Measurements from ENCODE around the gene ZNF628. TPM values are rescaled to one million over a fixed set of nuclear protein-coding genes. Genes with fewer than 3 reads are reported as not detected.

ZNF628 gene
- total RNA-seq: 10 to 100 TPM in 1 of 2 donors, 1 to 10 TPM in 1; 8.0 to 12.3 TPM

GRCh38 chr19:55476100-55476775 is at the start of gene ZNF628:
Gene ZNF628, plus strand, starts transcription at chr19:55476617. Its CDS starts 3,294 bp downstream, at chr19:55479911.
- peak; percentile 96 to 97 for ATAC-seq
- Mint-ChIP-seq H3K27me3 (no peaks in the 10 kb centered on the region), H3K36me3 (no peaks in the 10 kb centered on the region), H3K4me1 (ENCODE audit: low read depth in 2 of 2) (peaks cover 23 to 31% of the 10 kb centered on the region in 2 donors), H3K4me3 (peak within 1 kb of the TSS; percentile 95), H3K9me3 (no peaks in the 10 kb centered on the region), H3K27ac (peak within 1 kb of the TSS; percentile 75 to 88)
- DNase-seq (ENCODE audit: low spot score): peak; percentile 98

- peaks cover 14 to 24% of the 10 kb centered on the region in 2 donors for H3K27me3 Mint-ChIP-seq
- no peak overlapping the region for H3K27ac Mint-ChIP-seq
- ATAC-seq: no peak
- no peaks in the 10 kb centered on the region for H3K36me3 Mint-ChIP-seq
- H3K4me1 Mint-ChIP-seq (ENCODE audit: low read depth in 2 of 2): peaks cover 0 to 2% of the 10 kb centered on the region in 2 donors
- H3K4me3 Mint-ChIP-seq: no peak overlapping the region
- no peak for DNase-seq (ENCODE audit: low spot score)
- H3K9me3 Mint-ChIP-seq: no peaks in the 10 kb centered on the region
These were observed 45.2 kb upstream of the ZNF628 start for GRCh38 chr19:55431183-55431582.

DNA sequence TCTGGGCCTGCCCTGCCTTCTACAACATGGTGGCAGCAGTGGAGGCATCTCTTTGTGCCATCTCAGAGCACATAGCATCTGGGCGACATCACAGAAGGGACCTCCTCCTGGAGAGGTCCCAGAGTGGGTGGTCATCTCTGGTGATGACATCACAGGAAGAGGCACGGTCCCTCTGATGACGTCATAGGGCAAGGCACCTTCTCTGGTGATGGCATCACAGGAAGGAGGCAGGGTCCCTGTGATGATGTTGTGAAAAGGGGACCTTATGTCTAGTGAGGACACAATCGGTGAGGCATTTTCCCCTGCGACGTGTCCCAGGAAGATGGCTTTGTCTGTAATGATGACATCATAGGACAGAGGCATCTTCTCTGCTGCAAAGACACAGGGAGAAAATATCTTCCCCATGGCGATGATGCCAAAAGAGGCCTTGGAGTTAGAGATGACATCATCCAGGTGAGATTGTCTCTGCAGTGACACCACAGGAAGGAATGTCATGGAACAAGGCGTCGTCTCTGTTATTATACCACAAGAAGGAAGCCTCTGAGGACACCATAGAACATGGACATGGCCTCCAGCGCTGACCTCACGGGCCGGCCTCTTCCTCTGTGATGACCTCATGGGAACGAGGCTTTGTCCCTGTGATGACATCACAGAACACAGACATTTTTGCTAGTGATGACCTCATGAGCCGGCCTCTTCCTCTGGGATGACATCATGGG is 44.0 kb upstream of the ZNF628 start:
- ATAC-seq: no peak
- peaks cover 0 to 2% of the 10 kb centered on the region in 2 donors for H3K4me1 Mint-ChIP-seq (ENCODE audit: low read depth in 2 of 2)
- no peaks in the 10 kb centered on the region for H3K36me3 Mint-ChIP-seq
- H3K27ac Mint-ChIP-seq: no peak overlapping the region
- H3K4me3 Mint-ChIP-seq: no peak overlapping the region
- H3K9me3 Mint-ChIP-seq: no peaks in the 10 kb centered on the region
- peaks cover 18 to 31% of the 10 kb centered on the region in 2 donors for H3K27me3 Mint-ChIP-seq
- no peak for DNase-seq (ENCODE audit: low spot score)

DNA sequence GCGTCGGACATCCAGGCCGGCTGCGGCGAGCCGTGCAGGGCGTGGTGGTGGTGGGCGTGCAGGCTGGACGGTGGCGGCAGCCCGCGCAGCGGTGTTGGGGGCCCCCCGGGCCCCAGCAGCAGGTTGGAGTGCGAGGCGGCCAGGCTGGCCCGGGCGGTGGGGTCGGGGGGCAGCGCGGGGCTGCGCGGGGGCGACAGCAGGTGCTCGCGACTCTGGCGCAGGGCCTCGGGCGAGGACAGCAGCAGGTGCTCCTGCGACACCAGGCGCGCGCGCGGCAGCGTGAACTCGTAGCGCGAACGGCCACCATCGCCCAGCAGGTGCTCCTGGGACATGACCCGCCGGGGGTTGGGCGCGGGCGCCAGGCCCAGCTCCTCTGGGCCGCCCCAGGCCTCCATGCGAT is 43.1 kb upstream of the ZNF628 start:
- ATAC-seq (no peak), DNase-seq (ENCODE audit: low spot score) (no peak)
- H3K36me3 Mint-ChIP-seq: no peaks in the 10 kb centered on the region
- peaks cover 0 to 2% of the 10 kb centered on the region in 2 donors for H3K4me1 Mint-ChIP-seq (ENCODE audit: low read depth in 2 of 2)
- no peaks in the 10 kb centered on the region for H3K9me3 Mint-ChIP-seq
- H3K4me3 Mint-ChIP-seq: no peak overlapping the region
- H3K27me3 Mint-ChIP-seq: peaks cover 20 to 32% of the 10 kb centered on the region in 2 donors
- H3K27ac Mint-ChIP-seq: no peak overlapping the region

GRCh38 chr19:55434356-55434919 is 42.0 kb upstream of the ZNF628 start:
- Mint-ChIP-seq H3K27me3 (peaks cover 28 to 35% of the 10 kb centered on the region in 2 donors), H3K36me3 (no peaks in the 10 kb centered on the region), H3K9me3 (no peaks in the 10 kb centered on the region), H3K4me1 (ENCODE audit: low read depth in 2 of 2) (peaks cover 0 to 2% of the 10 kb centered on the region in 2 donors), H3K27ac (no peak overlapping the region), H3K4me3 (no peak overlapping the region)
- DNase-seq (ENCODE audit: low spot score): no peak
- peak in 1 of 2 donors; percentile 6 for ATAC-seq

- no peaks in the 10 kb centered on the region for H3K36me3 Mint-ChIP-seq
- no peaks in the 10 kb centered on the region for H3K9me3 Mint-ChIP-seq
- H3K27ac Mint-ChIP-seq: no peak overlapping the region
- ATAC-seq (no peak), DNase-seq (ENCODE audit: low spot score) (no peak)
- no peak overlapping the region for H3K4me3 Mint-ChIP-seq
- peaks cover 0 to 3% of the 10 kb centered on the region in 2 donors for H3K4me1 Mint-ChIP-seq (ENCODE audit: low read depth in 2 of 2)
- peaks cover 33 to 41% of the 10 kb centered on the region in 2 donors for H3K27me3 Mint-ChIP-seq
These were observed 41.4 kb upstream of the ZNF628 start for GRCh38 chr19:55435020-55435419.

DNA sequence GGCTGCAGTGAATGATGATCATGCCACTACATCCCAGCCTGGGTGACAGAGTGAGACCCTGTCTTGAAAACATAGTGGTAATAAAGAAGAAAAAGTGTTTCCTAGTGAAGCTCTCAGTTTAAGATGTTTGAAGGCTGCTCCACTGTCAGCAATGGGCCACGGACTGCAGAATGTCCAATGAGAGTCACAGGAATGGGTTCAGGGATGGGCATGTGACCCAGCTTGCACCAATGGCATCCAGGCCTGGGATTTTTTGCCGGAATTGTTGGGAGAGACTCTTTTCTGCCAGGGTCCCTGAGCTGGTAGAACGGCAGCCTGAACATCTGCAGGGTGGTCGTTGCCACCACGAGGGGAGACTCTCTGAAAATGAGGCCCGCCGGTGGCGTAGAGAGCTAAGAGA is 39.6 kb upstream of the ZNF628 start:
- no peak overlapping the region for H3K27ac Mint-ChIP-seq
- peaks cover 11 to 14% of the 10 kb centered on the region in 2 donors for H3K4me1 Mint-ChIP-seq (ENCODE audit: low read depth in 2 of 2)
- ATAC-seq (no peak), DNase-seq (ENCODE audit: low spot score) (no peak)
- H3K27me3 Mint-ChIP-seq: peaks cover 39 to 48% of the 10 kb centered on the region in 2 donors
- no peak overlapping the region for H3K4me3 Mint-ChIP-seq
- no peaks in the 10 kb centered on the region for H3K9me3 Mint-ChIP-seq
- H3K36me3 Mint-ChIP-seq: peaks cover 8% of the 10 kb centered on the region

DNA sequence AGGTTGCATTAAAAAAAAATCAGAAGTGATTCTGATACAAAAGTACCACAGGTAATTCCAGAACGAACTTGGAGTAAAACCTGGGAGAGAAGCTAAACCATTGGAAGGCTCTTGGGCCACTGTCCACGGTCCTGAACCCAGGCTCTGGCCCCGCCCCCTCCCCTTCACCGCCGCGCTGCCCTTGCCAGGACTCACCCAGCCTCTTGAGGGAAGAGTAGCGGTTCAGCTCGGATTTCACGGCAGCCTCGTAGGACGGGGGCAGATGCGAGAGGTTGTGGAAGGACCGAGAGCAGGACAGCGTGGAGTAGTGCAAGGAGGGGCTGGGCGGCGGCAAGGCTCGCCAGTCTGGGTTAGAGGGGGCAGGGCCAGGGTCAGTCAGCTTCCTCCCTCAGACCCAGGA is 39.0 kb upstream of the ZNF628 start:
- H3K4me3 Mint-ChIP-seq: no peak overlapping the region
- no peak overlapping the region for H3K27ac Mint-ChIP-seq
- ATAC-seq (peak in 1 of 2 donors; percentile 54), DNase-seq (ENCODE audit: low spot score) (no peak)
- H3K4me1 Mint-ChIP-seq (ENCODE audit: low read depth in 2 of 2): peaks cover 11 to 12% of the 10 kb centered on the region in 2 donors
- peaks cover 35 to 43% of the 10 kb centered on the region in 2 donors for H3K27me3 Mint-ChIP-seq
- H3K36me3 Mint-ChIP-seq: peaks cover 8% of the 10 kb centered on the region
- no peaks in the 10 kb centered on the region for H3K9me3 Mint-ChIP-seq

- peaks cover 8% of the 10 kb centered on the region for H3K36me3 Mint-ChIP-seq
- ATAC-seq (no peak), DNase-seq (ENCODE audit: low spot score) (no peak)
- peaks cover 47 to 54% of the 10 kb centered on the region in 2 donors for H3K27me3 Mint-ChIP-seq
- H3K27ac Mint-ChIP-seq: no peak overlapping the region
- H3K4me1 Mint-ChIP-seq (ENCODE audit: low read depth in 2 of 2): peaks cover 11 to 17% of the 10 kb centered on the region in 2 donors
- H3K4me3 Mint-ChIP-seq: no peak overlapping the region
- H3K9me3 Mint-ChIP-seq: no peaks in the 10 kb centered on the region
These were observed 37.4 kb upstream of the ZNF628 start for GRCh38 chr19:55439052-55439451.

- Mint-ChIP-seq H3K4me3 (peak overlapping the region; percentile 50), H3K27me3 (peaks cover 55 to 65% of the 10 kb centered on the region in 2 donors), H3K36me3 (peaks cover 8% of the 10 kb centered on the region), H3K9me3 (no peaks in the 10 kb centered on the region), H3K27ac (peak overlapping the region in 1 of 2 donors; percentile 11), H3K4me1 (ENCODE audit: low read depth in 2 of 2) (peaks cover 11 to 17% of the 10 kb centered on the region in 2 donors)
- no peak for DNase-seq (ENCODE audit: low spot score)
- ATAC-seq: peak; percentile 46 to 69
These were observed 35.9 kb upstream of the ZNF628 start for GRCh38 chr19:55440411-55441105.

DNA sequence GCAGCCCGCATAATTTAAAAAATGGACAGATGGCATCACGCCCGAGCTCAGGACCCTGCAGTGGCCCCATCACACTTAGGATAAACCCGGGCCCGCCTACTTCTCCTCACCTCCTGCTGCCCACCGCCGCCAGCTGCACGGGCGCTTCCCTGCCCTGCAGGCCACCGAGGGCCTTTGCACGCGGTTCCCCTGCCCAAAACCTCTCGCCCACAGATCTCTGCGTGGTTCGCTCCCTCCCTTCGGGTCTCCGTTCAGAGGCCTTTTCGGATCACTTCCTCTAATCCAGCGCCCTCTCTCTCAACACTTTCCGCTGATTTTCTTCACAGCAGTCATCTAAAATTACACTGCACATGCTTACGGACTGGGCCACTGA is 35.1 kb upstream of the ZNF628 start:
- Mint-ChIP-seq H3K4me3 (peak overlapping the region; percentile 50), H3K4me1 (ENCODE audit: low read depth in 2 of 2) (peaks cover 11 to 17% of the 10 kb centered on the region in 2 donors), H3K27ac (no peak overlapping the region), H3K36me3 (peaks cover 8% of the 10 kb centered on the region), H3K27me3 (peaks cover 58 to 65% of the 10 kb centered on the region in 2 donors), H3K9me3 (no peaks in the 10 kb centered on the region)
- ATAC-seq: no peak
- DNase-seq (ENCODE audit: low spot score): no peak

DNA sequence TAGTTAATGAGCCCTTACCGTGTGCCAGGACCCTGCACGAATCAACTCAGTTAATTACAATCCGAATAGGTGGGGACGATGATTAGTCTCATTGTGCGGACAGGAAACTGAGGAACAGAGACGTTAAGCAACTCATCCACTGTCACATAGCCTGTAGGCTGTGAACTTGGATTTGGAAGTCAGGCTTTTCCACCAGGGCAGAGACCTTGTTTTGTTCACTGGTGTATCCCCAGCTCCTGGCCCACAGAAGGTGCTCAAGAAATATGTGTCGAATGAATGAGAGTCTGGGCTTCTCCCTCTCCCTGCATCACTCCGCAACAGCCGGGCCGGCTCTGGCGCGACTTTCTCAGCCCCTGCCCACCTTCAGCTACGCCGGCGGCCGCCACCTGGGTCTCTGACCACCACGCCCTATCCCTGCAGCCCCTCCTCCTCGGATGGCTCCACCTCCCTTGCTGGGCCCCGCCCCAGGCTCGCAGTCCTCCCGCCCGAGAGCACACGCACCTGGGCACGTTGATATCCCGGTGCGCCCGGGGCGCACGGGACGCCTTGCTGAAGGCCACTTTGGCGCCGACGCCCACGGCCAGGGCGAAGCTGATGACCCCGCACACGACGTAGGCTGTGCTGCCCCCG is 34.6 kb upstream of the ZNF628 start:
- no peak for ATAC-seq
- no peak for DNase-seq (ENCODE audit: low spot score)
- H3K9me3 Mint-ChIP-seq: no peaks in the 10 kb centered on the region
- H3K36me3 Mint-ChIP-seq: peaks cover 8% of the 10 kb centered on the region
- no peak overlapping the region for H3K27ac Mint-ChIP-seq
- peaks cover 11 to 17% of the 10 kb centered on the region in 2 donors for H3K4me1 Mint-ChIP-seq (ENCODE audit: low read depth in 2 of 2)
- peaks cover 58 to 63% of the 10 kb centered on the region in 2 donors for H3K27me3 Mint-ChIP-seq
- peak overlapping the region; percentile 50 for H3K4me3 Mint-ChIP-seq

DNA sequence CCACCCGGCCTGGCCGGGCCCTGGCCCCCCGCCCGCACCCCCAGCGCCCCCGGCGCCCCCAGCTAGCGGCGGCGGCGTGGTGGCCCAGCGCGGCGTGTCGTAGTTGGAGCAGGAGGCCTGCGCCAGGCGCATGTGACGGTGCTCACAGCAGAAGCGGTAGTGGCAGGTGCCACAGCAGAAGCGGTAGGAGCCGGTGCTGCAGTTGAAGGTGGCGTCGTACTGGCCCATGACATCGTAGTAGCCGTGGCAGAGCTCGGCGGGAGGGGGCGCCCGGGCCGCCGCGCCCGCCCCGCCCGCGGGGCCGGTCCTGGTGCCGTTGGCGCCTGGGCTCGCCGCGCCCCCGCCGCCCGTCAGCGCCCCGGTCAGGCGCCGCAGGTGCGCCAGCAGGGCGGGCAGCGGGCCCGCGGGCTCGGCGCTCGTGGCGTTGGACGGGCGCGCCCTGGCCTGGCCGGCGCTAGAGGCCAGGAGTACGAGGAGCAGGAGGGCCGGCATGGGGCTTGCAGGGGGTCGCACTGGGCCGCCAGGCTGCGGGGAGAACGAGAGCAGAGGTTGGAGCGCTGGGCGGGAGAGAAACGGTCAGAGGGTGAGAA is 34.0 kb upstream of the ZNF628 start:
- H3K36me3 Mint-ChIP-seq: peaks cover 8% of the 10 kb centered on the region
- no peak overlapping the region for H3K4me3 Mint-ChIP-seq
- no peaks in the 10 kb centered on the region for H3K9me3 Mint-ChIP-seq

More for the DNA sequence above, 34.0 kb upstream of the ZNF628 start:
- H3K4me1 Mint-ChIP-seq (ENCODE audit: low read depth in 2 of 2): peaks cover 11 to 17% of the 10 kb centered on the region in 2 donors
- peaks cover 51 to 57% of the 10 kb centered on the region in 2 donors for H3K27me3 Mint-ChIP-seq
- no peak for ATAC-seq
- DNase-seq (ENCODE audit: low spot score): no peak
- no peak overlapping the region for H3K27ac Mint-ChIP-seq

All from natural killer cell treated with Interleukin-12 subunit alpha and Interleukin-12 subunit beta and Interleukin-15 and Interleukin-18, amount 100 ng/mL, for 72 hours (primary cell).